GM15510 (cell line): Measurements from ENCODE around the gene RCAN2.

Source experiments
- POLR2A ChIP-seq: IDR thresholded peaks from 3 replicates; pipeline ENCODE4 v1.6.1; 2011; ENCODE audit warnings: borderline replicate concordance; ENCODE audit not compliant: insufficient read length; ENCODE audit errors: extremely low read depth

Gene RCAN2

DNA sequence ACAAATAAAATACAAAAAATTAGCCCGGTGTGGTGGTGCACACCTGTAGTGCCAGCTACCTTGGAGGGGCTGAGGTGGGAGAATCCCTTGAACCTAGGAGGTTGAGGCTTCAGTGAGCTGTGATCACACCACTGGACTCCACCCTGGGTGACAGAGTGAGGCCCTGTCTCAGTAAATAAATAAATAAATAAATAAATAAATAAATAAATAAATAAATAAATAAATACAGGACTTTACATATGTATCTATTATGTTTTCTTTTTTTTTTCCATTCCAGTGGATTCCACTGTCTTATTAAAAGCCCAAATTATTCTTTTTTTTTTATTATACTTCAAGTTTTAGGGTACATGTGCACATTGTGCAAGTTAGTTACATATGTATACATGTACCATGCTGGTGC lies 279.3 kb downstream of the RCAN2 start:
- no peak for TF ChIP-seq POLR2A

DNA sequence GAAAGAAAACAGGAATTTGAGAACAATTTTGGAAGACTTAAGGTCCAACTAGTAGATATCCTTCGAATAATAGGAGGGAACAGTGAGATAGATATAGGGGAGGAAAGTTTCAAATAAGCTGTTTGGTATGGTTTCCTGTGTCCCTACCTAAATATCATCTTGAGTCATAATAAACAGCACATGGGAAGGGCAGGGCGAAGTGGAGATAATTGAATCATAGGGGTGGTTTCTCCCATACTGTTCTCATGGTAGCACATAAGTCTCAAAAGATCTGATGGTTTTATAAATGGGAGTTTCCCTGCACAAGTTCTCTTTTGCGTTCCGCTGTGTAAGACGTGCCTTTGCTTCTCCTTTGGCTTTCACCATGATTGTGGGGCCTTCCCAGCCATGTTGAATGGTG lies 281.0 kb downstream of the RCAN2 start:
- TF ChIP-seq POLR2A = no peak

DNA sequence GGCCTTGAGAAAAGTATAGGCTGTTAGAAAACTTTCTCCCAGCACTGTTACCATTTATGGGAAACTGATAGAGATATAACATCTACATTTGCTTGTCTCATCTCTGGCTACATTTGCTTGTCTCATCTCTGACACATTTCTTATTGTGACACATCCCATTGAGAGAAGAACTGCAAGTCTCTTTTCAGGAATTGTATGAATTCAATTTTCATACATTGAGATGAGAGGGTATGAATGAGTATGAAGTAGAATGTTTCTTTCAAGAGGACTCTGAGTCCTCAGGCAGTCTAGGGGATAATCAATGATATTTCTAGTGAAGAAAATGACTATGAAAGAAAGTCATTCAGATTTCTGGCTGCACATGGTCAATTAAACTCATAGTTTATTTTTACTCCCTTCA lies 282.9 kb downstream of the RCAN2 start:
- no peak for TF ChIP-seq POLR2A

DNA sequence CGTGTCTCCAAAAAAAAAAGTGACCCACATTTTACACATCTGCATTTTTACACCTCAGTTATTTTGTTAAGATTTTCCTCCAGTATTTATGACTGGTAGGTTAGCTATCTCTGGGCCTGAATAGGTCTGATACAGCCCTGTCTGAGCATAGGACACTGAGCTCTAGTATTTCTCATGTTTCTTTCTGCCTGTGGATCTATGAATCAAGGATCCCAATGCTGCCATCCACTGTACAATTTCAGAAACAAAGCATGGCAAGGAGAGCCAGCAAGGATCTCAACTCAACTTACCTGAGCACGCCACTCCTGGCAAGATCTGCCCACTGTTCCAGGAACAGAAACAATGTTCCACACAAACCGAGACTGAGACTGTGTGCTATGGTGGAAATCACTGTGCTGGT lies 284.1 kb downstream of the RCAN2 start:
- TF ChIP-seq POLR2A = no peak

DNA sequence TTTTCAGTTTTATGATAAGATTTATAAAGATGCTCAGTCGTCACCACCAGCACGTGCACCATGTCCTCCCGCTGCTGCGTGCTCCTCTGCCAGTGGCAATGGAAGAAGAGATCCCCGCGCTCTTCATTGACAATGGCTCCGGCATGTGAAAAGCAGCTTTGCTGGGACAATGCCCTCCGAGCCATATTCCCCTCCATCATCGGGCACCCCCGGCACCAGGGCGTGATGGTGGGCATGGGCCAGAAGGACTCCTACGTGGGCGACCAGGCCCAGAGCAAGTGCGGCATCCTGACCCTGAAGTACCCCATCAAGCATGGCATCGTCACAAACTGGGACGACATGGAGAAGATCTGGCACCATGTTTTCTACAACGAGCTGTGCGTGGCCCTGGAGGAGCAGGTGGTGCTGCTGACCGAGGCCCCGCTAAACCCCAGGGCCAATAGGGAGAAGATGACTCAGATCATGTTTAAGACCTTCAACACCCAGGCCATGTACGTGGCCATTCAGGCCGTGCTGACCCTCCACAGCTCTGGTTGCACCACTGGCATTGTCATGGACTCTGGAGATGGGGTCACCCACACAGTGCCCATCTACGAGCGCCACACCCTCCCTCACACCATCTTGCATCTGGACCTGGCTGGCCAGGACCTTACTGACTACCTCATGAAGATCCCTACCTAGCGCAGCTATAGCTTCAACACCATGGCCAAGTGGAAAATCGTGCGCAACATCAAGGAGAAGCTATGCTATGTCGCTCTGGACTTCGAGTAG lies 286.2 kb downstream of the RCAN2 start:
- TF ChIP-seq POLR2A = no peak

DNA sequence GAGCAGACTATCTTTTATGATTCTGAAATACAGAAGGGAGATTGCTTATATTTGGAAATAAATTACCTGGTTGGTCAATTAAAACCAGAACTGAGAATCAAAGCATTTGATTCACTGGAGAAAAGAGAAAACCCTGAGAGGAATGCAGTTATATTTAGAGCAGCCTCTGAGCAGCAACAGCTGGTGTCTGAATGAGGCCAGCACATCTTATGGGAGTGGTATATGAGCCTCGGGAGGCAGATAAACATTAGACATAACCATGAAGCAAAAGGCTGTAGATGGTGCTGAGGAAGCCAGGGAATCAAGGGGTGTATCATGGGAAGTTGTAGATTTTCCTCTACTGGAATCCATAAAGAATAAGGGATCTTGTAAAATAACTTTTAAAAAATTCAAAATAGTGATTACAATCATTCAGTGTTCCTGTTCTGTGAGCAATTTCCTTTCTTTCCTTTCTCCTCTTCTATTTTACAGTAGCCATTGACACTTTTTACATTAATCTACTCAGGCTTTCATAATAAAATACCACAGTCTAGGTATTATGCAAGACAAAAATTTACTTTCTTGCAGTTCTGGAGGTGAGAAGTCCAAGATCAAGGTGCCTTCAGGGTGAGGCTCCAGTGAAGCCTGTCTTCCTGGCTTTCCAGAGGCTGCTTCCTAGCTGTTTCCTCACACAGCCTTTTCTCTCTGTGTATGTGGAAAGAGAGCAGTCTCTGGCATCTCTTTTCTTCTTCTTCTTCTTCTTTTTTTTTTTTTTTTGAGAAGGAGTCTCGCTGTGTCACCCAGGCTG lies 287.7 kb downstream of the RCAN2 start:
- TF ChIP-seq POLR2A = no peak

DNA sequence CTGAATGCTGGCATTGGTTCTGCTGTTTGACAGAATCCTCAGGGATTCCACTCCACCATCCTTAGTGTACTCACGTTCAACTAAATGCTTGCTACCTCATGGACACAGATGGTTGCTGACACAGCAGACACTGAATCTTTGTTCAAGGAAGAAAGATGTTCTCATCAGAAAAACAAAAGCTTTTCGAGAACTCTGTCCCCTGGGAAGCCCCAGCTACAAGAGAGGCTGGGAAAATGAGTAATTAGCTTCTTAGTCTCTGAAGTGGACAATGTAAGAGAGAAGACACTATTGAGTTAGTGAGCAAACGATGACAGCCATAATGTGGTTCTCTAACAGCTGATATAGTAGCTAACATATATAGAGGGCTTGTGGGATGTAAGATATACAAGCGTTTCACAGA lies 289.5 kb downstream of the RCAN2 start:
- no peak for TF ChIP-seq POLR2A

DNA sequence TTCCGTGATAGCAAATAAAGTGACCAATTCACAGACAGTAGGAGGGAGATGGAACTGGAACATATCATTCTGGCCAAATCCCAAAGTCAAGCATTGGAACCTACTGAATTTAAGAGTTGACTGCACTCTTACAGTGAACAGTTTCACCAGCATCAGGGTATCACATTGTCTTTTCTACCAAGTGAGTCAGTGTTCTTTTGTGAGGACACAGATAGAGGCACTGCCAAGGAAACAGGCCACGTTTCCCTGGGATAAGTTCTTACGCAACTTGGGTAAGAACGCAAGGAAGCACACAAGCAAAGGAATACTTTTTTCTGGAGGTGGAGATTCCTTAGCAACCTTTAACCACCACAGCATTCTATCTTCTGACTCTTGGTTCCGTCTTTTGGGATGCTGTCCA lies 291.9 kb downstream of the RCAN2 start:
- no peak for TF ChIP-seq POLR2A

DNA sequence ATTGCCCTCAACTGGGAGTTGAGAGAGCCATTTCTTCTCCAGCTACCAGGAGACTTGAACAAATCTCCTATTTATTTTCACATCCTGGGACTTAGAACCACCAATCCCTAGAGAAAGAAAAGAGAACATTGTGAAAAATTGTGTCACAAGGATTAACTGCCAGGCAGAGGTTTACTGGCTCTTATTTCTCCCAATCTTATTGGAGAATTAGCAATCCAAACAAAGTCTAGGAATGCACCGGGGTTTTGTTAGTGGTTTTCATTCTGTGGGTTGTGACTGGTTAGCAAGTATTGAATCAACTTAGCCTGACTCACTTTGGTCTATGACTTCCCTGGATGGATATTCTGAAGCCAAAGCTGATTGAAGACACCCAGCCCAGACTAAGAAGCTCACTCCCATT lies 299.3 kb downstream of the RCAN2 start:
- TF ChIP-seq POLR2A = no peak

DNA sequence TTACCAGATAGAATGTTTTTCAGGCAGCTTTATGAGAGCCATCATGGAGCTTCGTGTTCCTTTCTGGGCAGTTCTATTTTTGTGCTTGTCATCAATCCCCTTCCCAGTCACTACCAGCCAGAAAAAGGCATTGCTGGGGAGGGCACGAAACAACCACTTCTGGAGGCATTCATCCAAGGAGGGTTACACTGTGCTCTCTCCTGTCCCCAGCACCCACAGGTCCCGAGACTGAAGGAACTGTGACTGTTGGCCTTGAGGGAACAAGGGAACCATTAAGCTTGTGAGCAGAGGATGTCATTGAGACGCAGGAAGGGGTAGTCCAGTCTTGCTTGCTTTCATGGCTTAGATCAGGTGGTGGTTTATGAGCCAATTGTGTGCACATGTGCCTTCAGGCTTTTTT lies 300.4 kb downstream of the RCAN2 start:
- no peak for TF ChIP-seq POLR2A

DNA sequence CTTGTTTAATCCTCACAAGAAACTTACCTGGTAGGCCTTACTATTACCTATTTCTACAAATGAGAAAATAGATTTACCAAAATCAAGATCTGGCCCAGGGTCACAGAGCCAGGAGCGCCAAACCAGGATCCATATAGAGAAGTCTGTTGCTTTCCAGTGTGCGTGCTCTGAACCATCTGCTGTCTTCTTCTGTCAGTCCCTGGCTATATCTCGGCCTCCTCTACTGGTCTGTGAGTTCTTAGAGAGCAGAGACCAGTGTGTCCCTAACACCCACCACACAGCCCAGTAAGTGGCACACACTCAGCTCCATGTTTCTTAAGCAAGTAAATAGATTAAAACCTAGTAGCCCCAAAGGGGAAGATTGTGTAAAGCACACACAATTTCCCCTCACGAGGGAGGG lies 301.5 kb downstream of the RCAN2 start:
- no peak for TF ChIP-seq POLR2A

DNA sequence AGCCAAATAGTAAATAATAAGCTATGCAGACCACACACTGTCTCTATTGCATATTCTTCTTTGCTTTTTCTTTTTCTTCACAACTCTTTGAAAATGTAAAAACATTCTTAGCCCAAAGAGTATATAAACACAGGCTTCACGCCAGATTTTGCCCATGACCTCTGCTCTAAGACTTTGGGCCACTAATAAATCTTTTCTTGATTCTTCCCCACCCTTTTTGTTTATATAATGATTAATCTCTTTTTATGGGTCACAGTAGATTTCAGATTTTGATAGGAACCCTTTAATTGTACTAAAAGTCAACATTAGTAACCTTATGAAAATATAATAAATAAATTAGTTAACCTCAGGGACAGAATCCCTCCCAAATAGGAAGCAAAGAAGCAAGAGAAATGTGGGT lies 304.7 kb downstream of the RCAN2 start:
- no peak for TF ChIP-seq POLR2A

DNA sequence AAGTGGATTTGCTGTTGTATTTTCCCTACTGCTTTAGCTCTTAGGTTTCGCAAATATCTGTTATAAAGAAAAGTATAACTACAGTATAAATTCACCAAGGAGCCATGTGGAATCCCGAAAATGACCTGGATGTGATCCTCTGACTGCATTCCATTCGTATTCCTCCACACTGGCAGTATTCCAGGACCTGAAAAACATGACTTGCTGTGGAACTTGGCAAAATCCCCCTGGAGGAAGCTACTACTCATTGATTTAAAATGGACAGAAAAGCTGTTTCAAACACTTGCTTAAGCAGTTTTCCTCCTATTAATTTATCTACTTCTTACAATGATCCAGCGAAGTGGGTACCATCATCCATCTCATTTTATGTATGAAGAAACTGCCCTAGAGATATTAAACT lies 307.1 kb downstream of the RCAN2 start:
- TF ChIP-seq POLR2A = no peak

DNA sequence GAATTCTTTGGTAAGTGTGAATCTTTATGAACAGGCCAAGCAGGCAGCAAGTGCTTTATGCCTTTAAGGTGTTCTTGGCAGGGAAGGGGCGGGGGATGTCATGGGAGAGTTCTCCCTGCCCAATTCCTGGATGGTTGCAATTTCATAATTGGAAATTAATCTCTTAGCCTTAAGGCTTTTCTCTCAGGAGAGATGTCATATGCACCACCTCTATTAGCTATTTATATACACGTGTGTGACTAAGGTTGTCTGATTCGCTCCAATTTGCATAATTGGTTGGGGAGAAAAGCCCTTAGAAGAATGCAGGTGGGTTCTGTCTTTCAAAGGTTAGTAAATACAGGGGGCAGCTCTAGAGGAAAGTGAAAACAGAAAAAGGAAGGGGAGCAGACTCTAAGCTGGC lies 315.3 kb downstream of the RCAN2 start:
- no peak for TF ChIP-seq POLR2A

DNA sequence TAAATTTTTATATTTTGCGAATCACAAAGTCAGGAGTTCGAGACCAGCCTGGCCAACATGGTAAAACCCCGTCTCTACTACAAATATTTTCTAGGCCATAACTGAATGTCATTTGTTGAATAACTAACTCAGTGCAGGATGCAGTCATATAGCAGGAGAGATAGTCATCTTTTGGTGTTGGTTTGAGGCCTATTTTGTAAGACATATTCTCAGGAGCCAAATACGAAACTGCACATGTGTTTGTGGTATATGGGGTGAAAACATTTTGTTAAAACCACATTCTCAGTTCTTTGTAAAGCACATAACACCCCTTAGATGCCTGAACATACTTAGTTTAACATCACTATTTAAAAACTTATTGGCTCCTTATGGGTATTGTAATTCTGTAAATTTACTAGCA lies 315.8 kb downstream of the RCAN2 start:
- no peak for TF ChIP-seq POLR2A

DNA sequence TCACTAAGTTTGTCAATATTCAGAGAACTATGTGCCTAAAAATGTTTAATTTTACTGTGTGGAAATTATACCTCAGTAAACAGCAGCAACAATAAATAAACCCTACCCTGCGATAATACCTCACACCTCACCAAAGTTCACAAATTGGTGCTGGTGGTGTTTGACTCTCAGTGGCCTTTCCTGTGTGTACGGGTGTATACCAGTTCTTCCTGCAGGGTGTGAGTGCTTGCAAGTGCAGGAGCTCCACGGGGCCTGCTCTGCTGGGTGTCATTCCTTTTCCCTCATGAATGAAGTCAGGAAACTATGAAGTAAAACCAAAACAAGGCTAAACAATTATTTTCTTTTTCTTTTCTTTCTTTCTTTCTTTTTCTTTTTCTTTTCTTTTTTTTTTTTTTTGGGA lies 316.3 kb downstream of the RCAN2 start:
- no peak for TF ChIP-seq POLR2A
